H1 (cell line): ENCODE measurements around the gene AOPEP. TPM values are rescaled to one million over a fixed set of nuclear protein-coding genes. Genes with fewer than 3 reads are reported as not detected.

ENCODE experiments used
- CTCF ChIA-PET: fragments of 300-600 bp; sonication (Branson Sonifier 250); formaldehyde crosslinking; loops from one replicate; lab custom pipeline; 2021; ENCODE audit not compliant: partially characterized antibody; lab: Charles Lee
- POLR2A ChIA-PET: fragments of 300-600 bp; sonication (Branson Sonifier 250); formaldehyde crosslinking; loops from one replicate; lab custom pipeline; 2021; ENCODE audit warnings: inconsistent platforms; ENCODE audit not compliant: partially characterized antibody; lab: Charles Lee
- DNase-seq, 2 experiments: peaks; one replicate each; pipeline versions ENCODE4 v3.0.0 to v3.0.0-alpha.2; 2010 to 2022; ENCODE audit warnings: low spot score in 2 of 2, low read depth in 1 of 2, mixed read lengths in 1 of 2
- FAIRE-seq: peaks from 2 replicates; lab custom pipeline; 2011; peaks lifted over from hg19 to GRCh38; lab: Jason Lieb, UNC
- H2AFZ ChIP-seq: 2 replicates; pipeline ENCODE4 v1.8.1; 2012; ENCODE audit warnings: low read length, inconsistent platforms
- H2AK5ac ChIP-seq: 2 replicates; pipeline ENCODE4 v1.6.1; 2013; ENCODE audit warnings: low read depth, low read length
- H2BK120ac ChIP-seq: replicated peaks from 2 replicates; pipeline ENCODE3; 2013; ENCODE audit warnings: low read depth, low read length, inconsistent platforms
- H2BK12ac ChIP-seq: 2 replicates; pipeline ENCODE4 v1.6.1; 2013; ENCODE audit warnings: low read depth, low read length
- H2BK15ac ChIP-seq: 2 replicates; pipeline ENCODE4 v1.6.1; 2013; ENCODE audit warnings: low read length
- H2BK20ac ChIP-seq: 2 replicates; pipeline ENCODE4 v1.6.1; 2013; ENCODE audit warnings: low read length
- H2BK5ac ChIP-seq: 2 replicates; pipeline ENCODE4 v1.6.1; 2013; ENCODE audit warnings: low read depth, low read length
- H3K14ac ChIP-seq: 2 replicates; pipeline ENCODE4 v1.6.1; 2013; ENCODE audit warnings: inconsistent platforms; ENCODE audit not compliant: insufficient read length
- H3K18ac ChIP-seq: 2 replicates; pipeline ENCODE4 v1.6.1; 2013; ENCODE audit warnings: low read length; ENCODE audit errors: extremely low read depth
- H3K23ac ChIP-seq: 2 replicates; pipeline ENCODE4 v1.6.1; 2013; ENCODE audit warnings: inconsistent platforms; ENCODE audit not compliant: insufficient read length
- H3K23me2 ChIP-seq: 2 replicates; pipeline ENCODE4 v1.6.1; 2013; ENCODE audit warnings: low read depth, low read length
- H3K27ac ChIP-seq: 2 replicates; pipeline ENCODE4 v1.6.1; 2011; ENCODE audit warnings: low read depth, low read length, inconsistent platforms
- H3K27me3 ChIP-seq, 4 experiments: replicated peaks in 1 of 4; 1 replicate in 1 of 4; 2 replicates in 3 of 4; pipeline versions ENCODE4 v1.6.1 to v1.8.1; 2011 to 2013; ENCODE audit warnings: low read length in 3 of 4, mild to moderate bottlenecking in 3 of 4, inconsistent platforms in 2 of 4, mixed read lengths in 2 of 4, moderate library complexity in 1 of 4; ENCODE audit not compliant: control insufficient read depth in 3 of 4, insufficient read depth in 3 of 4; ENCODE audit errors: extremely low read depth in 1 of 4
- H3K36me3 ChIP-seq, 4 experiments: 2 replicates each; pipeline versions ENCODE4 v1.6.1 to v1.8.1; 2011 to 2013; ENCODE audit warnings: mild to moderate bottlenecking in 4 of 4, low read length in 3 of 4, moderate library complexity in 2 of 4, control low read depth in 1 of 4, inconsistent platforms in 1 of 4; ENCODE audit not compliant: insufficient read depth in 4 of 4, control insufficient read depth in 2 of 4
- H3K4ac ChIP-seq: replicated peaks from 2 replicates; pipeline ENCODE3; 2013; ENCODE audit warnings: low read length, low read depth, mixed read lengths, inconsistent platforms; ENCODE audit not compliant: insufficient read length
- H3K4me1 ChIP-seq, 4 experiments: replicated peaks in 1 of 4; 1 replicate in 1 of 4; 2 replicates in 3 of 4; pipeline versions ENCODE4 v1.6.1 to v1.8.1; 2011 to 2013; ENCODE audit warnings: low read length in 3 of 4, inconsistent platforms in 2 of 4, mixed read lengths in 1 of 4; ENCODE audit not compliant: insufficient read depth in 4 of 4, control insufficient read depth in 3 of 4
- H3K4me2 ChIP-seq, 2 experiments: 2 replicates each; pipeline versions ENCODE4 v1.6.1 to v1.8.1; 2011 to 2013; ENCODE audit warnings: low read depth in 2 of 2, low read length in 2 of 2, control low read depth in 1 of 2, inconsistent platforms in 1 of 2, mild to moderate bottlenecking in 1 of 2; ENCODE audit not compliant: insufficient read depth in 1 of 2
- H3K4me3 ChIP-seq, 4 experiments: fragments of 200-600, 300-600 bp in 1 of 4; sonication (generic), shearing (Covaris generic), sonication (Bioruptor Twin) in 1 of 4; 2 replicates each; pipeline versions ENCODE4 v1.5.1 to v1.8.1; 2011 to 2016; ENCODE audit warnings: low read length in 4 of 4, low read depth in 3 of 4, control low read depth in 2 of 4, inconsistent platforms in 2 of 4, mild to moderate bottlenecking in 2 of 4, mixed read lengths in 1 of 4, moderate library complexity in 1 of 4; ENCODE audit not compliant: insufficient read depth in 2 of 4; ENCODE audit errors: extremely low read depth in 1 of 4
- H3K56ac ChIP-seq: replicated peaks from 2 replicates; pipeline ENCODE3; 2013; ENCODE audit warnings: low read depth, mild to moderate bottlenecking, mixed read lengths, low read length, inconsistent platforms; ENCODE audit not compliant: insufficient read length
- H3K79me1 ChIP-seq: 2 replicates; pipeline ENCODE4 v1.6.1; 2013; ENCODE audit warnings: low read depth, low read length, control low read depth
- H3K79me2 ChIP-seq, 2 experiments: 2 replicates each; pipeline versions ENCODE4 v1.6.1 to v1.8.1; 2012 to 2013; ENCODE audit warnings: low read length in 2 of 2, mild to moderate bottlenecking in 2 of 2, inconsistent platforms in 1 of 2; ENCODE audit not compliant: insufficient read depth in 2 of 2, control insufficient read depth in 1 of 2
- H3K9ac ChIP-seq, 4 experiments: replicated peaks in 1 of 4; 1 replicate in 1 of 4; 2 replicates in 3 of 4; pipeline versions ENCODE4 v1.6.1 to v1.8.1; 2011 to 2013; ENCODE audit warnings: low read depth in 3 of 4, low read length in 3 of 4, control low read depth in 2 of 4, mild to moderate bottlenecking in 2 of 4, moderate library complexity in 2 of 4, inconsistent platforms in 1 of 4; ENCODE audit errors: extremely low read depth in 1 of 4
- H3K9me3 ChIP-seq, 2 experiments: 2 replicates each; pipeline versions ENCODE4 v1.6.1 to v1.8.1; 2012 to 2013; ENCODE audit warnings: mild to moderate bottlenecking in 2 of 2, moderate library complexity in 2 of 2, control low read depth in 1 of 2, inconsistent platforms in 1 of 2, low read depth in 1 of 2, low read length in 1 of 2, mixed read lengths in 1 of 2; ENCODE audit not compliant: insufficient read depth in 2 of 2
- H4K20me1 ChIP-seq, 2 experiments: replicated peaks in 1 of 2; 2 replicates each; pipeline versions ENCODE3 to v1.8.1; 2011 to 2013; ENCODE audit warnings: inconsistent platforms in 2 of 2, low read length in 2 of 2, mild to moderate bottlenecking in 1 of 2; ENCODE audit not compliant: insufficient read depth in 2 of 2, control insufficient read depth in 1 of 2
- H4K5ac ChIP-seq: 2 replicates; pipeline ENCODE4 v1.6.1; 2013; ENCODE audit warnings: low read length, low read depth, mixed read lengths, inconsistent platforms; ENCODE audit not compliant: insufficient read length
- H4K8ac ChIP-seq: 2 replicates; pipeline ENCODE4 v1.8.0; 2013; ENCODE audit warnings: mild to moderate bottlenecking, moderate library complexity, low read length, inconsistent platforms; ENCODE audit not compliant: insufficient read depth; ENCODE audit errors: extremely low read depth
- H4K91ac ChIP-seq: replicated peaks from 2 replicates; pipeline ENCODE3; 2013; ENCODE audit warnings: low read length, mixed read lengths, inconsistent platforms; ENCODE audit not compliant: insufficient read length
- CEBPB ChIP-seq: IDR thresholded peaks from 2 replicates; pipeline ENCODE4 v1.6.1; 2012; ENCODE audit warnings: low read depth, low read length
- KDM4A ChIP-seq: IDR thresholded peaks from one replicate; pipeline ENCODE4 v1.7.1; 2012; ENCODE audit warnings: low read depth, mild to moderate bottlenecking, moderate library complexity, low read length, inconsistent platforms; ENCODE audit not compliant: severe bottlenecking
- SIN3A ChIP-seq, 2 experiments: IDR thresholded peaks in 1 of 2; conservative IDR thresholded peaks in 1 of 2; 2 replicates each; pipeline ENCODE4 v1.6.1; 2011 to 2012; ENCODE audit warnings: low read length in 2 of 2, improper control_type of control experiment in 1 of 2, low read depth in 1 of 2, mild to moderate bottlenecking in 1 of 2
- WGBS, 2 experiments: shearing (Covaris generic) in 1 of 2; methylation state at CpG; one replicate each; pipeline versions ENCODE4 v1.1.6 to v1.1.7; 2013 to 2015; ENCODE audit warnings: low lambda C conversion rate in 2 of 2, mixed read lengths in 2 of 2, inconsistent platforms in 1 of 2, low coverage in 1 of 2, missing lambda C conversion rate in 1 of 2; ENCODE audit not compliant: insufficient replicate concordance in 2 of 2, insufficient coverage in 1 of 2, insufficient read length in 1 of 2; ENCODE audit errors: extremely low coverage in 1 of 2, missing lambda C conversion rate in 1 of 2; 5-methylcytosine and 5-hydroxymethylcytosine counted together
- polyA plus RNA-seq, 7 experiments: library from polyadenylated mRNA; depleted of rRNA in 3 of 7; stranded (reverse) in 5 of 7; unstranded in 2 of 7; fragments of >200 nt in 5 of 7; fragments of 200-250 nt in 2 of 7; gene quantifications; 1 replicate in 5 of 7; 2 replicates in 1 of 7; 4 replicates in 1 of 7; pipeline versions ENCODE4 v1.2.1 to v1.2.3, GENCODE V29; 2011 to 2013; ENCODE audit warnings: missing spikeins in 2 of 7, mixed read lengths in 2 of 7
- total RNA-seq: library from RNA; stranded (reverse); fragmentation: NEBNext Ultra II Directional; extraction: Animal tissue kit (Norgen Biotek cat#: 25700); gene quantifications from 2 replicates; pipeline ENCODE4 v1.2.1, GENCODE V29; 2021

Gene AOPEP
- total and polyA plus RNA-seq, 2 of the 8 experiments (the other 6 are each of a cell fraction or from before 2014, with no cell fraction given) = 6.1 to 14.3 TPM

GRCh38 chr9:94934816-94935328, 208.4 kb downstream of the AOPEP start:
- no peaks in the 10 kb centered on the region for H3K23me2 ChIP-seq
- ChIA-PET POLR2A (interaction anchor here (0.9 kb wide), 1 partner anchor 9 kb away, joined by 4 read pairs; no protein-coding TSS in a partner anchor), CTCF (interaction anchor here (0.8 to 1.3 kb wide), 2 partner anchors 45 to 1778 kb away, joined by 3 to 4 read pairs; no protein-coding TSS in a partner anchor)
- H3K79me2 ChIP-seq = 0 out of 4 replicates have a peak, but pooled peaks cover 0 to 3% of the 10 kb centered on the region in 2 experiments
- no peak overlapping the region for H4K8ac ChIP-seq
- no peaks in the 10 kb centered on the region for H3K79me1 ChIP-seq
- no peaks in the 10 kb centered on the region for H3K9me3 ChIP-seq
- no peak overlapping the region for H3K18ac ChIP-seq
- no peak overlapping the region for H3K56ac ChIP-seq
- H4K5ac ChIP-seq = no peak overlapping the region
- H3K23ac ChIP-seq = no peak overlapping the region
- no peaks in the 10 kb centered on the region for H4K20me1 ChIP-seq
- no peak for TF ChIP-seq KDM4A
- no peak for TF ChIP-seq CEBPB
- no peak for TF ChIP-seq SIN3A (conservative IDR thresholded peaks at IDR 0.05 in 1 of 2, IDR thresholded peaks at IDR 0.05 in 1 of 2; ENCODE audit: low read depth in 1 of 2, low read length in 2 of 2)
- H2AFZ ChIP-seq = no peak overlapping the region
- H2BK15ac ChIP-seq = no peak overlapping the region
- no peak overlapping the region for H2AK5ac ChIP-seq
- no peak overlapping the region for H3K4me3 ChIP-seq
- no peak overlapping the region for H2BK120ac ChIP-seq
- H3K27ac ChIP-seq = no peak overlapping the region
- no peak overlapping the region for H4K91ac ChIP-seq
- peaks cover 0 to 3% (median 1%) of the 10 kb centered on the region in 4 experiments; a peak in 4 of 7 replicates for H3K4me1 ChIP-seq
- H3K14ac ChIP-seq = no peak overlapping the region
- no peak overlapping the region for H2BK12ac ChIP-seq
- FAIRE-seq (no peak), DNase-seq (no peak)
- no peaks in the 10 kb centered on the region for H3K36me3 ChIP-seq
- no peak overlapping the region for H3K9ac ChIP-seq
- H3K4ac ChIP-seq = no peak overlapping the region
- no peaks in the 10 kb centered on the region for H3K27me3 ChIP-seq
- no peak overlapping the region for H2BK5ac ChIP-seq
- no peak overlapping the region for H2BK20ac ChIP-seq
- no peak overlapping the region for H3K4me2 ChIP-seq
- 89% methylated on average over 9 of the region's 9 CpGs; no CpG with 5 or more reads in 1 of the 2 experiments for WGBS, 2 experiments
